Epithelial cell of esophagus (primary cell): ENCODE measurements around the gene PRTN3.

ENCODE experiments used
- DNase-seq: peaks from one replicate; pipeline ENCODE4 v3.0.0; 2010; ENCODE audit warnings: low read depth
- H3K4me3 ChIP-seq: 2 replicates; pipeline ENCODE4 v1.5.1; 2011; ENCODE audit warnings: mild to moderate bottlenecking, low read length, control low read depth
- TF ChIP-seq, protein P1 (sequence below): IDR thresholded peaks from 2 replicates; pipeline ENCODE4 v1.5.1; 2011; ENCODE audit warnings: low read depth, mild to moderate bottlenecking, low read length, control low read depth, inconsistent platforms; ENCODE audit not compliant: insufficient read depth; ENCODE audit errors: missing control alignments

Gene PRTN3

DNA sequence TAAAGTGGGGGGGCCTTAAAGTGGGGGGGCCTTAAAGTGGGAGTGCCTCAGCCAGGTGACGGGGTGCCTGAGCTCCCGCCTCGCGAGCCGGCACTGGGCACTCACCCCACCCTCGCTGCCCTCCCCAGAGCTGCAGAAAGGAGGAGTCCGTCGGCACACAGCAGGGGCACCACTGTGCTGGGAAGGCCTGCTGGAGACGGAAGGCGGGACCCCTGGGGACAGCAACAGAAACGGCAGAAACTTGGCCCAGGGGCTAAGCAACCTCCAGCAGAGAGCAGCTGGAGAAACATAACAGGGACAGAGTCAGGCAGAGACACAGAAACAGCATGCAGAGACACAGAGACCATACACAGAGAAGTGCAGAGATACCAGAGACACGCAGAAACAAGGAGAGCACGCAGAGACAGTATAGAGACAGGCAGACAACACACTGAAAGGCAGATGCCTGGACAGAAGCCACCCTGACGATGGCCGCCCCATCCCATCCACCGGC, 26.5 kb downstream of the PRTN3 start:
- DNase-seq: no peak
- H3K4me3 ChIP-seq: no peak overlapping the region
- TF ChIP-seq, protein P1, sequence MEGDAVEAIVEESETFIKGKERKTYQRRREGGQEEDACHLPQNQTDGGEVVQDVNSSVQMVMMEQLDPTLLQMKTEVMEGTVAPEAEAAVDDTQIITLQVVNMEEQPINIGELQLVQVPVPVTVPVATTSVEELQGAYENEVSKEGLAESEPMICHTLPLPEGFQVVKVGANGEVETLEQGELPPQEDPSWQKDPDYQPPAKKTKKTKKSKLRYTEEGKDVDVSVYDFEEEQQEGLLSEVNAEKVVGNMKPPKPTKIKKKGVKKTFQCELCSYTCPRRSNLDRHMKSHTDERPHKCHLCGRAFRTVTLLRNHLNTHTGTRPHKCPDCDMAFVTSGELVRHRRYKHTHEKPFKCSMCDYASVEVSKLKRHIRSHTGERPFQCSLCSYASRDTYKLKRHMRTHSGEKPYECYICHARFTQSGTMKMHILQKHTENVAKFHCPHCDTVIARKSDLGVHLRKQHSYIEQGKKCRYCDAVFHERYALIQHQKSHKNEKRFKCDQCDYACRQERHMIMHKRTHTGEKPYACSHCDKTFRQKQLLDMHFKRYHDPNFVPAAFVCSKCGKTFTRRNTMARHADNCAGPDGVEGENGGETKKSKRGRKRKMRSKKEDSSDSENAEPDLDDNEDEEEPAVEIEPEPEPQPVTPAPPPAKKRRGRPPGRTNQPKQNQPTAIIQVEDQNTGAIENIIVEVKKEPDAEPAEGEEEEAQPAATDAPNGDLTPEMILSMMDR: no peak

DNA sequence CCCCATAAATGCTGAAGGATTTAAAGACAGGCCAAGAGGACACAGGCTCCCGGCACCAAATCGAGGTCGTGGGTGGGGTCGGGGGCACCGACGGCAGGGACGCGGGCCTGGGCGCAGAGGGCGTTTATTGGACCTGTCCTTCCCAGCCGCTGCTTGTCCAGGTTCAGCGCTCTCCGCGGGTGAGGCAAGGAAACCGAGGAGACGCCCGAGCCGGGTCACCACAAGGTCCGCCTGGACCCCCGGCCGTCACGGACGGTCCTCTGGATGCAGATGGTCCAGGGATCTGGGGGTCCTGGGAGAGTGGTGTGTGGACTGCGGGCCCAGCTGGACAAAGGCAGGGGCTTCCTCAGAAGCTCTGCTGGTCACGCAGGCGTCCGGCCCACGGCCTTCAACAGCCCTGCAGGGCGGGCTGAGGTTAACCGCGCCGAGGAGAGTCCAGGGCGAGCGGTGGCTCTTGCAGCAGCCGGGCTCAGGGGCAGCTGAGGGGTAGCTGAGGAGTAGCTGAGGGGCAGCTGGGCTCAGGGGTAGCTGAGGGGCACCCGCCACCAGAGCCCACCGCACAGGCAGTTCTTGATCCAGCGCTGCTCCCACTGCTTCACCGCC, 27.2 kb downstream of the PRTN3 start:
- DNase-seq: no peak
- TF ChIP-seq, protein P1: no peak
- no peak overlapping the region for H3K4me3 ChIP-seq

GRCh38 chr19:868458-869244, 27.9 kb downstream of the PRTN3 start:
- no peak for DNase-seq
- TF ChIP-seq, protein P1: no peak
- no peak overlapping the region for H3K4me3 ChIP-seq

DNA sequence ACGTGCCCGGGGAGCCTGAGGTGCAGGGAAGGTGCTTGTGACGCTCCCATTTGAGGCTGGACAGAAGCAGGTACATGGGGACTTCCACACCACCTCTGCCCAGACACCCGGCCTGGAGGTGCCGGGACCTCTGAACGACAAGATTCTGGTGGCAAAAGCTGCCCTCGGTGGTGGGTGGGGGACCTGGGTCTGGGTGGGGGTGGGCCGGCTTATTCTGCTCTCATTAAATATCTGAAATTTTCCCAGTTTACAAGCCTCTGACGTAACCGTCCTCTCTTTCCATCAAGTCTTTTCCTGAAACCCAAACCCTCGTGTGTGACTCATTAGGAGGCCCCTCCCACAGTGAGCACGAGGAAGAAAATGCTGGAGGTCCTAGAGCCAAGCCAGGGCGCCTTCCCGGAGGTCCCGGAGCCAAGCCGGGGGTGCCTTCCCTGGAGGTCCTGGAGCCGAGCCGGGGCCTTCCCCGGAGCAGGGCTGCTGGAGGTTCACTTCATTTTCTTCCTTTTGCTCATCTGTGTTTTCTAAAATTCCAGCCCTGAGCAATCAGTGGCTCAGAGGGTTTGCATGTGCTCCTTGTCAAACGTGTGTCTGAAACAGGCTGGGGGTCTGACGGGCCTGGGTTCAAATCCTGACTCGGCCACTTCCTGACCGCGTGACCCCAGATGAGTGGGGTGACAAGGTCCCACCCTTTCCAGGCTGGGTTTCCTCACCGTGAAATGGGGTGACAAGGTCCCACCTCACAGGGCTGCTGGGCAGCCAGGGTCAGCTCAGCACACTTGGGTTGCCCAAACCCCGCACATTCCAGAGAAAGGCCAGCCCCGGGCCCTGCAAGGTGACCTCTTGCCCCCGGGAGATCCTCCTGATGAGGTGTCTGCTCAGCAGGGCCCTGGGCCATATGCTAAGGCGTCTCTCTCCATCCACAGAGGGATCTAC, 28.7 kb downstream of the PRTN3 start:
- TF ChIP-seq, protein P1: no peak
- no peak overlapping the region for H3K4me3 ChIP-seq
- DNase-seq: peak; percentile 83

GRCh38 chr19:870314-870713, 29.5 kb downstream of the PRTN3 start:
- DNase-seq: no peak
- no peak overlapping the region for H3K4me3 ChIP-seq
- TF ChIP-seq, protein P1: no peak

- DNase-seq: no peak
- no peak overlapping the region for H3K4me3 ChIP-seq
- TF ChIP-seq, protein P1: no peak
Measured at GRCh38 chr19:870963-871401, 30.2 kb downstream of the PRTN3 start.
